Left lobe of liver (tissue), 2 donors: Measurements from ENCODE around the gene PAK4. TPM values are rescaled to one million over a fixed set of nuclear protein-coding genes. Genes with fewer than 3 reads are reported as not detected.

Experiments used
- ATAC-seq: fragments of 200-7000 bp; cut with Tn5 transposase; one replicate; pipeline ENCODE4 v1.9.1; 2020; ENCODE audit warnings: mild to moderate bottlenecking, moderate library complexity
- DNase-seq: peaks from one replicate; pipeline ENCODE4 v3.0.0-alpha.2; 2020; ENCODE audit warnings: low spot score
- total RNA-seq: library from RNA; stranded (reverse); gene quantifications from one replicate; pipeline ENCODE4 v1.2.1, GENCODE V29; 2021
- donor health status: DM: no; HTN: no; CAD: no; lungs with moderate emphysema.
- donor health status: DM: no; HTN: yes; CAD: no.

Gene PAK4
- total RNA-seq, 1 donor from 2014 or later: 19.4 TPM

GRCh38 chr19:39145180-39145953 lies 19.8 kb downstream of the PAK4 start:
- DNase-seq: no peak

GRCh38 chr19:39146091-39146490 lies 20.5 kb downstream of the PAK4 start:
- DNase-seq (no peak), ATAC-seq (no peak)

More at GRCh38 chr19:39145180-39145953, 19.8 kb downstream of the PAK4 start:
- peak; percentile 11 for ATAC-seq

- DNase-seq (no peak), ATAC-seq (no peak)
Observed at GRCh38 chr19:39146686-39147450, 21.3 kb downstream of the PAK4 start.

GRCh38 chr19:39147480-39147879 lies 21.9 kb downstream of the PAK4 start:
- ATAC-seq: no peak
- no peak for DNase-seq

- ATAC-seq: no peak
- no peak for DNase-seq
Observed at GRCh38 chr19:39148939-39149529, 23.4 kb downstream of the PAK4 start.

- ATAC-seq (no peak), DNase-seq (no peak)
Observed at GRCh38 chr19:39150235-39150634, 24.6 kb downstream of the PAK4 start.

- no peak for ATAC-seq
- no peak for DNase-seq
Observed at GRCh38 chr19:39150807-39151600, 25.4 kb downstream of the PAK4 start.

- DNase-seq: no peak
- no peak for ATAC-seq
Observed at GRCh38 chr19:39152066-39152465, 26.5 kb downstream of the PAK4 start.

- ATAC-seq (peak; percentile 51), DNase-seq (no peak)
Observed at GRCh38 chr19:39154100-39154628, 28.6 kb downstream of the PAK4 start.

GRCh38 chr19:39154629-39155100 lies 29.1 kb downstream of the PAK4 start:
- DNase-seq (no peak), ATAC-seq (peak; percentile 12)

DNA sequence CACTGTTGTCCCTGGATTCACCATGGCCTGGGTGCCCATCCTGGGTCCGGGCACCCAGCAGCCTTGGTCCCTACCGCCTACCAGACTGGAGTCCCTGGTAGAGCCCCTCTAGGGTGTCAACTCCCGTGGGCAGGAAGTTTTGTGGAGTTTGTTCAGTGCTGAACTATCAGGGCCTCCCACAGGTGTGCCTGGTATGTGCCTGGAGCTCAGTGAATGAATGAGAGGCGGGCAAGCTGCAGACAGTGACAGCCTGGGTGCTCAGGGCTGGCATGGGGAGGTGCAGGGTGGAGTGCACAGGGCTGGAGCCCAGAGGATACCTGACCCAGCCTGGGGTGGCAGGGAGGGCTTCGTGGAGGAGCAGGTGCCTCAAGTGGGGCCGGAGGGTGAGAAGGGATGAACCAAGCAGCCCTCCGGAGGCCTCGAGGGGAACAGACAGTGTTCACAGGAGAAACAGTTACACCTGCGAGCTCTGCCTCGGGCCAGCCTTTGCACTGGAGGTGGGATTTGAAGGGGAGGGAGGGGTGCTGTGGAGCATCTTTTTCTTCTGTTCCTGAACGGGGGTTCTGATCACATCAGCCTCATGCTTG lies 29.6 kb downstream of the PAK4 start:
- DNase-seq (no peak), ATAC-seq (peak; percentile 5)

GRCh38 chr19:39155741-39156140 lies 30.2 kb downstream of the PAK4 start:
- DNase-seq: no peak
- no peak for ATAC-seq

DNA sequence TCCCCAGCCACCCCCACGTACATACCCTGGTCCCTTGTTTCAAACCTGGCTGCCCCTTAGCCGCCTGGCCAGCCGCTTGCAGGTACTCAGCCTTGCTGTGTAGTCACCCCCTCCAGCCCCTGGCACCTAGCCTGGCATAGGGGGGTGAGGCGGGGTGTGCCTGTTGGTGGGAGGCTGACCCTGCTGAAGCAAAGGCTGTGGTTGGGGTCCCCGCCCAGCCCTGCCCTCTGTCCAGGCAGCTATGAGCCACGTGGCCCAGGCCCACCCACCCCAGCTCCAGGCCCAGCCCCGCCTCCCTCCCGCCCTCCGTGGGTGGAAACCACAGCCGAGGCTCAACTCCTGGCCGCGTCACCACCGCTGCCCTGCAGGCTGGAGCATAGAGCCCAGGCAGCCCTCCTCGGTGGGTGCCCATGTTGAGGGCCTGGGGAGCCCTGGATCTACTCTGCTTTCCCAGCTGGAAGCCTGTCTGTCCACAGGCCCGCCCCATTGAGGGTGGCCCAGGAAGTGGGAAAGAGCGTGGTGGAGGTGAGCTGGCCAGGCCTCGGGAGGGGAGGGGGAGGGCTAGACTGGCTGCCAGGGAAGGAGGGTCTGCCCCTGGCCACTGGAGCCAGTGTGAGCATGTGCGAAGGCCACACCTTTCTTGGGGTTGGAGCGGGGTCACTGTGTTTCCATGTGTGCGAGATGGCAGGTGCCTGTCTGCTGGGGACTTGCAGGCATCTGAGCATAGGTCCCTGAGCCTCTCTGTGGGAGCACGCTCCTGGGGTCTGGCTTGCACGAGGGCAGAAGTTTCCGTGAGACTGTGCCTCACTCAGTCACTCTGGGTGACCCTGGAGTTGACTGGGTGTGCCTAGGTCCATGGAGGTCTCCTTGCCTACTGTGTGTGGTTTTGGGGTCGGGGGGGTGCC lies 31.0 kb downstream of the PAK4 start:
- DNase-seq: no peak
- peak; percentile 31 for ATAC-seq

- ATAC-seq (no peak), DNase-seq (no peak)
Observed at GRCh38 chr19:39157275-39157996, 31.9 kb downstream of the PAK4 start.

- no peak for ATAC-seq
- no peak for DNase-seq
Observed at GRCh38 chr19:39157997-39158389, 32.4 kb downstream of the PAK4 start.

DNA sequence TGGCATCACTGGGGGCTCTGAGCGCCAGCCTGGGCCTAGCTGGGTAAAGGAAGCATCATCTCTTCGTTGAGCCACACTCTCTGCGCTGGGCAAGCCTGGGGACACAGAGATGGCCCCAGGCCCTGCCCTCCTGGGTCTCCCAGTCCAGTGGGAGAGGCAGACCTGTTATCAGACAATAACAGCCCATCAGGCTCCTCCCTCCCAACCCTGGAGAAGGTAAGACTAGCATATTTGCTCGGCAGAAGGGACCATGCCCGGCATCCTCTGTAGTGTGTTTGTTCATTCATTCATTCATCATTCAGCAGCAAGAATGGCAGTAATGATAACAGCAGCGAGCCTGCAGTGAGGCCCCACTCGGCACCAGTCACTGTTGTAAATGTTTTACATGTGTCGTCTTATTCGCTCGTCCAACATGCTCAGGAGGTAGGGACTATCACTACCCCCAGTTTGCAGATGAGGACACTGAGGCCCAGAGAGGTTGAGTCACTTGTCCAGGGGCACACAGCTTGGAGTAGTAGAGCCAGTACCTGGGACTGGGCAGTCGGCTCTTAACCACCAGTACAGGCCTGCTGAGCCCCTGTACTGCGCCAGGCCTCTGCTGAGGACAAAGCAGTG lies 33.2 kb downstream of the PAK4 start:
- no peak for DNase-seq
- no peak for ATAC-seq

- ATAC-seq (peak; percentile 75), DNase-seq (no peak)
Observed at GRCh38 chr19:39160523-39160861, 34.9 kb downstream of the PAK4 start.
